Gastrocnemius medialis (tissue), 4 donors: Measurements from ENCODE around the gene TCAP. TPM values are rescaled to one million over a fixed set of nuclear protein-coding genes. Genes with fewer than 3 reads are reported as not detected.

ENCODE experiments used
- ATAC-seq, 2 donors: fragments of 150-250 bp; one replicate each; pipeline ENCODE4 v1.9.1; 2016
- DNase-seq, 2 donors: peaks; one replicate each; pipeline ENCODE4 v3.0.0-alpha.2; 2019
- H3K27ac ChIP-seq, 4 donors: fragments of 200-600 bp; sonication (generic); 1 replicate in 1 of 4; 2 replicates in 3 of 4; pipeline ENCODE4 v1.5.1; 2016 to 2018; ENCODE audit warnings: mild to moderate bottlenecking in 2 of 4, moderate library complexity in 1 of 4
- H3K27me3 ChIP-seq, 3 donors: fragments of 200-600 bp; sonication (generic) in 2 of 3; 1 replicate in 1 of 3; 2 replicates in 2 of 3; pipeline versions ENCODE4 v1.5.1 to v1.6.0; 2016 to 2019; ENCODE audit warnings: mild to moderate bottlenecking in 1 of 3, moderate library complexity in 1 of 3
- H3K36me3 ChIP-seq, 2 donors: fragments of 200-600 bp; sonication (generic) in 1 of 2; one replicate each; pipeline ENCODE4 v1.5.1; 2017 to 2018
- H3K4me1 ChIP-seq, 2 donors: fragments of 200-600 bp; sonication (generic) in 1 of 2; one replicate each; pipeline ENCODE4 v1.5.1; 2016 to 2017; ENCODE audit warnings: mild to moderate bottlenecking in 2 of 2
- H3K4me3 ChIP-seq, 4 donors: fragments of 200-600 bp; sonication (generic) in 3 of 4; 1 replicate in 1 of 4; 2 replicates in 3 of 4; pipeline ENCODE4 v1.5.1; 2016 to 2019; ENCODE audit warnings: mild to moderate bottlenecking in 2 of 4
- H3K9me3 ChIP-seq, 3 donors: fragments of 200-600 bp; sonication (generic) in 2 of 3; 1 replicate in 1 of 3; 2 replicates in 2 of 3; pipeline ENCODE4 v1.5.1; 2016 to 2019
- POLR2A ChIP-seq, 2 donors: fragments of 450-650 bp; IDR thresholded peaks; one replicate each; pipeline ENCODE4 v1.6.1; 2017; ENCODE audit warnings: antibody characterized with exemption in 2 of 2, mild to moderate bottlenecking in 2 of 2, moderate library complexity in 2 of 2
- in situ Hi-C, 4 donors: fragments of 200-750 bp; cut with MboI; loops; one replicate each; pipeline versions ENCODE4 v1.15.0 to v1.8.0; 2017; ENCODE audit warnings: low sequenced_read_pairs in 4 of 4
- intact Hi-C: fragments of 100-400 bp; cut with DNase I; formaldehyde crosslinking; loops from one replicate; pipeline ENCODE4 v1.15.1; 2023; ENCODE audit warnings: low total_unique reads
- total RNA-seq, 4 donors: library from RNA; depleted of rRNA; stranded (reverse); fragments of >200 nt; gene quantifications; one replicate each; pipeline versions ENCODE4 v1.1.0 to v1.2.3, GENCODE V29; 2016
- TF ChIP-seq, protein P1 (sequence below), 5 experiments: fragments of 450-650 bp in 3 of 5; fragments of 200-600 bp in 2 of 5; sonication (generic) in 2 of 5; IDR thresholded peaks in 4 of 5; conservative IDR thresholded peaks in 1 of 5; 1 replicate in 4 of 5; 2 replicates in 1 of 5; pipeline ENCODE4 v1.5.1; 2016 to 2019; ENCODE audit warnings: antibody characterized with exemption in 5 of 5, mild to moderate bottlenecking in 3 of 5, moderate library complexity in 3 of 5

The TCAP gene
- total RNA-seq, 4 donors from 2014 or later: 1,768 to 3,088 (median 2,493) TPM

DNA sequence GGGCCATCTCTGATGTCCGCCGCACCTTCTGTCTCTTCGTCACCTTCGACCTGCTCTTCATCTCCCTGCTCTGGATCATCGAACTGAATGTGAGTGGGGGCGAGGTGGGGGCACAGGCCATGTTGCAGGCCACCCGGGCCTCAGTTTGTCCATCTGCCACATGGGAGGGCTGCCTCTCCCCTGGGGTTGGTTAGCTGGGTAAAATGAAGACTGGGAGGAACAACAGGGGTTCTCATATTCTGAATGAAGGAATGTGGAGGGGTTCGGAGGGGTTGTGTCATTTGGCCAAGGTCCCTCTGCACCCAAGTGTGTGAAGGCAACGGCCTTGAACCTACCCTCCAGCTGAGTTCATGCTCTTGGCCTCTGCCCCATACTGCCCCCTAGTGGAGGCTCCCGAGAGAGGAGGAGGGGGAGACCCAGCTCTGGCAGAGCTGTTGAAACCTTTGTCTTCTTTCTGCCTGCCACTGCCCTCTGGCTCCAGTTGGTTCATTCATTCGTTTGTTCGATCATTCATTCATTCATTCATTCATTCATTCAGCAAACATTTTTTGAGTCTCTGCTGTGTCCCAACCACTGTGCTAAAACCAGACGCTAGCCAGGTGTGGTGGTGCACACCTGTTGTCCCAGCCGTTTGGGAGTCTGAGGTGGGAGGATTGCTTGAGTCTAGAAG is 11.4 kb upstream of the TCAP start:
- in situ Hi-C loops: no loop called here
- ATAC-seq (peak; percentile 48 to 69), DNase-seq (peak in 1 of 2 donors; percentile 62)
- Histone ChIP-seq H3K27ac (no peak overlapping the region), H3K36me3 (no peaks in the 10 kb centered on the region), H3K4me1 (peaks cover 13% of the 10 kb centered on the region in 2 donors), H3K27me3 (no peaks in the 10 kb centered on the region), H3K4me3 (no peak overlapping the region), H3K9me3 (no peaks in the 10 kb centered on the region)
- TF ChIP-seq, protein P1, sequence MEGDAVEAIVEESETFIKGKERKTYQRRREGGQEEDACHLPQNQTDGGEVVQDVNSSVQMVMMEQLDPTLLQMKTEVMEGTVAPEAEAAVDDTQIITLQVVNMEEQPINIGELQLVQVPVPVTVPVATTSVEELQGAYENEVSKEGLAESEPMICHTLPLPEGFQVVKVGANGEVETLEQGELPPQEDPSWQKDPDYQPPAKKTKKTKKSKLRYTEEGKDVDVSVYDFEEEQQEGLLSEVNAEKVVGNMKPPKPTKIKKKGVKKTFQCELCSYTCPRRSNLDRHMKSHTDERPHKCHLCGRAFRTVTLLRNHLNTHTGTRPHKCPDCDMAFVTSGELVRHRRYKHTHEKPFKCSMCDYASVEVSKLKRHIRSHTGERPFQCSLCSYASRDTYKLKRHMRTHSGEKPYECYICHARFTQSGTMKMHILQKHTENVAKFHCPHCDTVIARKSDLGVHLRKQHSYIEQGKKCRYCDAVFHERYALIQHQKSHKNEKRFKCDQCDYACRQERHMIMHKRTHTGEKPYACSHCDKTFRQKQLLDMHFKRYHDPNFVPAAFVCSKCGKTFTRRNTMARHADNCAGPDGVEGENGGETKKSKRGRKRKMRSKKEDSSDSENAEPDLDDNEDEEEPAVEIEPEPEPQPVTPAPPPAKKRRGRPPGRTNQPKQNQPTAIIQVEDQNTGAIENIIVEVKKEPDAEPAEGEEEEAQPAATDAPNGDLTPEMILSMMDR (IDR thresholded peaks at IDR 0.05 in 4 of 5, conservative IDR thresholded peaks at IDR 0.05 in 1 of 5): peak; percentile 52 to 85 (median 73)
- TF ChIP-seq POLR2A (IDR thresholded peaks at IDR 0.05): no peak
- intact Hi-C loops: no loop called here

DNA sequence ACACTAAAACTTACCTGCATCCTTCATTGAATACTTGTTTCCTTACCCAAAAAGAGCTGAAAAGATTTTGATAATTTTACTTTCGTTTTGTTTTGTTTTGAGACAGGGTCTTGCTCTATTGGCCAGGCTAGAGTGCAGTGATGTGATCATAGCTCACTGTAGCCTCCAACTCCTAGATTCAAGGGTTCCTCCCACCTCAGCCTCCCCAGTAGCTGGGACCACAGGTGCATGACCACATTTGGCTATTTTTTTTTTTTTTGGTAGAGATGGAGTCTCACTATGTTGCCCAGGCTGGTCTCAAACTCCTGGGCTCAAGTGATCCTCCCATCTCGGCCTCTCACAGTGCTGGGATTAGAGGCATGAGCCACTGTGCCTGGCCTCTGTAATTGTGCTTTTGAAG is 10.0 kb upstream of the TCAP start:
- DNase-seq (no peak), ATAC-seq (no peak)
- TF ChIP-seq, protein P1 (IDR thresholded peaks at IDR 0.05 in 4 of 5, conservative IDR thresholded peaks at IDR 0.05 in 1 of 5): no peak
- TF ChIP-seq POLR2A (IDR thresholded peaks at IDR 0.05): no peak
- Histone ChIP-seq H3K36me3 (peaks cover 0 to 6% of the 10 kb centered on the region in 2 donors), H3K4me3 (no peak overlapping the region), H3K4me1 (peaks cover 22% of the 10 kb centered on the region in 2 donors), H3K27me3 (no peaks in the 10 kb centered on the region), H3K9me3 (no peaks in the 10 kb centered on the region), H3K27ac (no peak overlapping the region)
- intact Hi-C loops: no loop called here
- in situ Hi-C loops: no loop called here

DNA sequence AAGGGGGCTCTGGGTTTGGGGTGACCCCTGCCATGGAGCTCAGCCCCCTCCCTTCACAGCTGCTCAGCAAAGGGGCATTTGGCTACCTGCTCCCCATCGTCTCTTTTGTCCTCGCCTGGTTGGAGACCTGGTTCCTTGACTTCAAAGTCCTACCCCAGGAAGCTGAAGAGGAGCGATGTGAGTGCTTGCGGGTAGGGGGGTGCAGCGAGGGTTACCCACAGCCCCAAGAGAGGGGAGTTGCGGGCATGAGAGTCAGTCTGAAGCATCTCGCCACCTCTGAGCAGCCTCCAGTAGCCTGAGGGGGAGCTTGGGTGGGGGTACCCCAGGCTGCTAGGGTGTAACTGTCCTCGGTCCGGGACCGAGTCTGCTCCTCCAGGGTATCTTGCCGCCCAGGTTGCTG is 6.8 kb upstream of the TCAP start:
- ATAC-seq: no peak
- no peak for TF ChIP-seq POLR2A (IDR thresholded peaks at IDR 0.05)
- TF ChIP-seq, protein P1 (IDR thresholded peaks at IDR 0.05 in 4 of 5, conservative IDR thresholded peaks at IDR 0.05 in 1 of 5): no peak
- Histone ChIP-seq H3K4me1 (peaks cover 49 to 54% of the 10 kb centered on the region in 2 donors), H3K27ac (peak overlapping the region in 3 of 4 donors; percentile 96 to 99 (median 99)), H3K4me3 (no peak overlapping the region), H3K27me3 (no peaks in the 10 kb centered on the region), H3K9me3 (no peaks in the 10 kb centered on the region), H3K36me3 (peaks cover 0 to 6% of the 10 kb centered on the region in 2 donors)
- no peak for DNase-seq
- intact Hi-C loops (no loop called here), in situ Hi-C loops (no loop called here)

DNA sequence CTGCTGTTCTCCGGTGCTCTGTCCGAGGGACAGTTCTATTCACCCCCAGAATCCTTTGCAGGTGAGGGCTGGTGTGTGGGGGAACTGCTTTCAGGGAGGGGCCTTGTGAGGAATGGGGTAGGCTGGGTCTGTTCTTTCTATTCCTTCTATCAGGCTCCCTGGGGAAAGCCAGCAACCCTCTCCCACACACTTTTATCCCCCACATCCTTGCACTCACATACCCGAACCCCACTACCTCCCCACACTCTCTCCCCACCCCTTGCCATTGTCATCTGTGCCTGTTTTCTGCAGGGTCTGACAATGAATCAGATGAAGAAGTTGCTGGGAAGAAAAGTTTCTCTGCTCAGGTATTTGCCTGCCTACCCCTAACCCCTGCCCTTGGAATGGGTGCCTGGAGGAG is 6.4 kb upstream of the TCAP start:
- Histone ChIP-seq H3K9me3 (no peaks in the 10 kb centered on the region), H3K36me3 (peaks cover 0 to 6% of the 10 kb centered on the region in 2 donors), H3K27me3 (no peaks in the 10 kb centered on the region), H3K4me1 (peaks cover 52 to 59% of the 10 kb centered on the region in 2 donors), H3K4me3 (no peak overlapping the region), H3K27ac (peak overlapping the region; percentile 96 to 99 (median 98))
- DNase-seq: no peak
- ATAC-seq: no peak
- TF ChIP-seq, protein P1 (IDR thresholded peaks at IDR 0.05 in 4 of 5, conservative IDR thresholded peaks at IDR 0.05 in 1 of 5): no peak
- no peak for TF ChIP-seq POLR2A (IDR thresholded peaks at IDR 0.05)
- in situ Hi-C loops (no loop called here), intact Hi-C loops (no loop called here)
